KG1 (cell line): ENCODE data around the gene TMEM140.
"Not testable (repeated sequence)": the region's sequence is repeated elsewhere in the genome, so short reads cannot be mapped to it uniquely, and the experiment has no call there.

ENCODE experiments used
- DNase-seq: peaks from one replicate; lab custom pipeline; 2025; lab: John Stamatoyannopoulos, UW

Gene TMEM140

GRCh38 chr7:135195156-135195555 lies 47.3 kb downstream of the TMEM140 start:
- DNase-seq: no peak

GRCh38 chr7:135195968-135196629 lies 48.2 kb downstream of the TMEM140 start:
- DNase-seq: no peak

- DNase-seq: no peak
These were observed 49.5 kb downstream of the TMEM140 start for GRCh38 chr7:135197343-135197742.

- no peak for DNase-seq
These were observed 50.2 kb downstream of the TMEM140 start for GRCh38 chr7:135197906-135198655.

GRCh38 chr7:135199439-135199838 lies 51.6 kb downstream of the TMEM140 start:
- no peak for DNase-seq

- no peak for DNase-seq
These were observed 53.0 kb downstream of the TMEM140 start for GRCh38 chr7:135200821-135201331.

GRCh38 chr7:135201350-135201749 lies 53.5 kb downstream of the TMEM140 start:
- DNase-seq: no peak

GRCh38 chr7:135204341-135204749 lies 56.5 kb downstream of the TMEM140 start:
- DNase-seq: no peak

- no peak for DNase-seq
These were observed 57.0 kb downstream of the TMEM140 start for GRCh38 chr7:135204876-135205275.

GRCh38 chr7:135205850-135206249 lies 58.0 kb downstream of the TMEM140 start:
- no peak for DNase-seq

- DNase-seq: no peak
These were observed 59.1 kb downstream of the TMEM140 start for GRCh38 chr7:135206941-135207391.

GRCh38 chr7:135207406-135208101 lies 59.7 kb downstream of the TMEM140 start:
- DNase-seq: no peak

- DNase-seq: no peak
These were observed 60.4 kb downstream of the TMEM140 start for GRCh38 chr7:135208102-135208793.

- DNase-seq: no peak
These were observed 61.5 kb downstream of the TMEM140 start for GRCh38 chr7:135209225-135209834.

- no peak for DNase-seq
These were observed 63.0 kb downstream of the TMEM140 start for GRCh38 chr7:135210888-135211178.

- peak; percentile 17 for DNase-seq
These were observed 63.5 kb downstream of the TMEM140 start, which contains the start of gene WDR91 for GRCh38 chr7:135211179-135211945. WDR91 (minus strand) TSS chr7:135211526; CDS start chr7:135211502, 24 bp downstream.

- DNase-seq: not testable (repeated sequence)
These were observed 64.2 kb downstream of the TMEM140 start for GRCh38 chr7:135211946-135212685.

GRCh38 chr7:135213831-135214230 lies 66.0 kb downstream of the TMEM140 start:
- no peak for DNase-seq

GRCh38 chr7:135215180-135215579 lies 67.3 kb downstream of the TMEM140 start:
- DNase-seq: no peak

GRCh38 chr7:135215698-135216097 lies 67.8 kb downstream of the TMEM140 start:
- no peak for DNase-seq
